Osteoblast (primary cell): Measurements from ENCODE around the gene UBE2D2. TPM values are rescaled to one million over a fixed set of nuclear protein-coding genes. Genes with fewer than 3 reads are reported as not detected.
"Not testable (repeated sequence)": the region's sequence is repeated elsewhere in the genome, so short reads cannot be mapped to it uniquely, and the experiment has no call there.

Experiments used
- DNase-seq: peaks from one replicate; pipeline ENCODE4 v3.0.0; 2011; ENCODE audit warnings: low spot score, mixed read lengths; ENCODE audit not compliant: insufficient read length; ENCODE audit errors: missing footprints
- H2AFZ ChIP-seq: 2 replicates; pipeline ENCODE4 v1.6.0; 2011; ENCODE audit warnings: mild to moderate bottlenecking, low read length
- H3K27ac ChIP-seq: 2 replicates; pipeline ENCODE4 v1.5.1; 2011; ENCODE audit warnings: mild to moderate bottlenecking, low read depth, low read length, moderate library complexity
- H3K27me3 ChIP-seq: 2 replicates; pipeline ENCODE4 v1.6.0; 2012; ENCODE audit warnings: mild to moderate bottlenecking, control low read depth, inconsistent platforms, low read length, moderate library complexity; ENCODE audit not compliant: insufficient read depth
- H3K36me3 ChIP-seq: 2 replicates; pipeline ENCODE4 v1.5.1; 2011; ENCODE audit warnings: mild to moderate bottlenecking, low read length, control low read depth, moderate library complexity; ENCODE audit not compliant: insufficient read depth
- H3K4me1 ChIP-seq: 2 replicates; pipeline ENCODE4 v1.5.1; 2011; ENCODE audit warnings: mild to moderate bottlenecking, low read length, control low read depth, moderate library complexity; ENCODE audit not compliant: insufficient read depth
- H3K4me2 ChIP-seq: 2 replicates; pipeline ENCODE4 v1.6.0; 2011; ENCODE audit warnings: mild to moderate bottlenecking, low read length; ENCODE audit not compliant: insufficient read depth
- H3K4me3 ChIP-seq: fragments of 200-600 bp; sonication (generic); 3 replicates; pipeline ENCODE4 v1.5.1; 2012; ENCODE audit warnings: mild to moderate bottlenecking, low read length, inconsistent platforms; ENCODE audit not compliant: insufficient read depth
- H3K79me2 ChIP-seq: 2 replicates; pipeline ENCODE4 v1.6.0; 2012; ENCODE audit warnings: mild to moderate bottlenecking, low read length, control low read depth, inconsistent platforms; ENCODE audit not compliant: insufficient read depth
- H3K9me3 ChIP-seq: 2 replicates; pipeline ENCODE4 v1.5.1; 2011; ENCODE audit warnings: low read depth, low read length, control low read depth
- H4K20me1 ChIP-seq: 2 replicates; pipeline ENCODE4 v1.6.0; 2012; ENCODE audit warnings: mild to moderate bottlenecking, low read length, control low read depth; ENCODE audit not compliant: insufficient read depth
- CTCF ChIP-seq: IDR thresholded peaks from 2 replicates; pipeline ENCODE4 v1.5.1; 2011; ENCODE audit warnings: mild to moderate bottlenecking, low read depth, low read length, moderate library complexity; ENCODE audit errors: extremely low read depth
- total RNA-seq: library from RNA; depleted of rRNA; stranded (reverse); fragments of >200 nt; gene quantifications from 2 replicates; pipeline ENCODE4 v1.2.3, GENCODE V29; 2012

Gene UBE2D2
- total RNA-seq, 1 donor, result 52.8 TPM

GRCh38 chr5:139619861-139620260, 58.7 kb downstream of the UBE2D2 start:
- TF ChIP-seq CTCF, result no peak
- Histone ChIP-seq H3K27me3 (no peaks in the 10 kb centered on the region), H3K4me3 (no peak overlapping the region), H3K79me2 (peaks cover 8% of the 10 kb centered on the region), H3K27ac (no peak overlapping the region), H4K20me1 (no peaks in the 10 kb centered on the region), H3K4me2 (no peak overlapping the region), H3K4me1 (no peaks in the 10 kb centered on the region), H2AFZ (no peak overlapping the region), H3K9me3 (no peaks in the 10 kb centered on the region), H3K36me3 (peaks cover 40% of the 10 kb centered on the region)
- DNase-seq, result no peak

GRCh38 chr5:139625398-139625797, 64.3 kb downstream of the UBE2D2 start:
- H3K27ac ChIP-seq, H3K27me3 ChIP-seq, DNase-seq, H3K79me2 ChIP-seq, H3K4me2 ChIP-seq, H3K4me1 ChIP-seq, H3K9me3 ChIP-seq, H3K4me3 ChIP-seq, H2AFZ ChIP-seq, H4K20me1 ChIP-seq: not testable (repeated sequence)
- H3K36me3 ChIP-seq, result peaks cover 67% of the 10 kb centered on the region

- Histone ChIP-seq H2AFZ (no peak overlapping the region), H3K9me3 (no peaks in the 10 kb centered on the region), H3K4me3 (no peak overlapping the region), H3K4me2 (no peak overlapping the region), H3K36me3 (peaks cover 40% of the 10 kb centered on the region), H3K27me3 (no peaks in the 10 kb centered on the region), H4K20me1 (peaks cover 5% of the 10 kb centered on the region), H3K27ac (no peak overlapping the region), H3K4me1 (peaks cover 6% of the 10 kb centered on the region), H3K79me2 (peaks cover 7% of the 10 kb centered on the region)
- DNase-seq, result no peak
- TF ChIP-seq CTCF, result no peak
Measured at GRCh38 chr5:139630855-139631254, 69.7 kb downstream of the UBE2D2 start.

- H3K36me3 ChIP-seq, result peaks cover 32% of the 10 kb centered on the region
- H3K4me3 ChIP-seq, result no peak overlapping the region
- H4K20me1 ChIP-seq, result peaks cover 5% of the 10 kb centered on the region
- H3K27me3 ChIP-seq, result no peaks in the 10 kb centered on the region
- no peak overlapping the region for H2AFZ ChIP-seq
- no peak for DNase-seq
- H3K4me2 ChIP-seq, result no peak overlapping the region
- H3K79me2 ChIP-seq, result peaks cover 7% of the 10 kb centered on the region
- no peak overlapping the region for H3K27ac ChIP-seq
- TF ChIP-seq CTCF, result no peak
- H3K9me3 ChIP-seq, result no peaks in the 10 kb centered on the region
- H3K4me1 ChIP-seq, result peaks cover 13% of the 10 kb centered on the region
Measured at GRCh38 chr5:139631520-139632165, 70.5 kb downstream of the UBE2D2 start.
